K562 (cell line): Measurements from ENCODE around the gene RSPH6A. TPM values are rescaled to one million over a fixed set of nuclear protein-coding genes. Genes with fewer than 3 reads are reported as not detected.

Experiments used
- CEBPB ChIP-seq: fragments of 450-650 bp; IDR thresholded peaks from 2 replicates; pipeline ENCODE4 v1.6.1; 2016; ENCODE audit warnings: missing genetic modification characterization, missing compliant biosample characterization
- CHCHD3 ChIP-seq: fragments of 250-450 bp; sonication (Bioruptor Pico); IDR thresholded peaks from 2 replicates; pipeline ENCODE4 v2.1.2; 2022; ENCODE audit warnings: mild to moderate bottlenecking
- CREB3L1 ChIP-seq: fragments of 450-650 bp; IDR thresholded peaks from 2 replicates; pipeline ENCODE4 v1.6.1; 2014; ENCODE audit warnings: low read depth, mild to moderate bottlenecking, moderate library complexity, borderline replicate concordance
- DMBX1 ChIP-seq: fragments of 250-450 bp; sonication (Bioruptor Pico); IDR thresholded peaks from 2 replicates; pipeline ENCODE4 v1.8.0; 2022; ENCODE audit warnings: inconsistent platforms, mild to moderate bottlenecking, moderate library complexity, borderline replicate concordance
- ETV6 ChIP-seq, 3 experiments: fragments of 150-350 bp in 1 of 3; sonication (generic) in 1 of 3; formaldehyde crosslinking in 1 of 3; IDR thresholded peaks; 2 replicates each; pipeline versions ENCODE4 v1.6.1 to v1.8.0; 2014 to 2022; ENCODE audit warnings: borderline replicate concordance in 2 of 3, low read depth in 2 of 3, antibody characterized with exemption in 1 of 3, low read length in 1 of 3, mild to moderate bottlenecking in 1 of 3, missing genetic modification reagents in 1 of 3
- KDM2B ChIP-seq: fragments of 250-450 bp; sonication (Bioruptor Pico); IDR thresholded peaks from 2 replicates; pipeline ENCODE4 v1.8.0; 2021; ENCODE audit warnings: mild to moderate bottlenecking, moderate library complexity
- MCM3 ChIP-seq: fragments of 450-650 bp; IDR thresholded peaks from 2 replicates; pipeline ENCODE4 v1.6.1; 2016
- MLLT1 ChIP-seq, 2 experiments: fragments of 450-650 bp; IDR thresholded peaks; 2 replicates each; pipeline ENCODE4 v1.6.1; 2016
- NCOA2 ChIP-seq, 2 experiments: fragments of 450-650 bp; IDR thresholded peaks; 2 replicates each; pipeline ENCODE4 v1.6.1; 2018; ENCODE audit warnings: mild to moderate bottlenecking in 2 of 2, moderate library complexity in 1 of 2; ENCODE audit not compliant: partially characterized antibody in 2 of 2
- NFE2 ChIP-seq: IDR thresholded peaks from 2 replicates; pipeline ENCODE4 v1.6.1; 2014; ENCODE audit warnings: antibody characterized with exemption, low read depth
- PHF8 ChIP-seq: fragments of 200-600 bp; sonication (generic); IDR thresholded peaks from 2 replicates; pipeline ENCODE4 v1.6.1; 2012; ENCODE audit warnings: mixed run types, mild to moderate bottlenecking, inconsistent platforms, low read length, moderate library complexity, borderline replicate concordance
- SAFB2 ChIP-seq: fragments of 200-400 bp; formaldehyde crosslinking; IDR thresholded peaks from 2 replicates; pipeline ENCODE4 v1.6.1; 2018; ENCODE audit warnings: borderline replicate concordance, low read length, low read depth, moderate library complexity; ENCODE audit not compliant: severe bottlenecking
- SP1 ChIP-seq: sonication (generic); formaldehyde crosslinking; IDR thresholded peaks from 2 replicates; pipeline ENCODE4 v1.8.1; 2022; ENCODE audit warnings: mild to moderate bottlenecking, missing genetic modification reagents
- SREBF1 ChIP-seq: fragments of 150-350 bp; IDR thresholded peaks from 2 replicates; pipeline ENCODE4 v1.6.1; 2014; ENCODE audit warnings: antibody characterized with exemption, low read depth, low read length, borderline replicate concordance
- SRSF7 ChIP-seq: fragments of 200-400 bp; formaldehyde crosslinking; optimal IDR thresholded peaks from 2 replicates; pipeline ENCODE3; 2017; ENCODE audit warnings: mild to moderate bottlenecking, low read depth, low read length
- STAT6 ChIP-seq: sonication (generic); formaldehyde crosslinking; IDR thresholded peaks from 2 replicates; pipeline ENCODE4 v1.8.1; 2023; ENCODE audit warnings: mild to moderate bottlenecking, missing genetic modification reagents
- ZNF224 ChIP-seq: sonication (generic); formaldehyde crosslinking; IDR thresholded peaks from 2 replicates; pipeline ENCODE4 v1.8.0; 2022; ENCODE audit warnings: mild to moderate bottlenecking, missing genetic modification reagents
- ZNF311 ChIP-seq: fragments of 250-450 bp; sonication (Bioruptor Pico); IDR thresholded peaks from 2 replicates; pipeline ENCODE4 v1.4.0; 2020; ENCODE audit warnings: mild to moderate bottlenecking, moderate library complexity
- ZNF354B ChIP-seq: fragments of 250-450 bp; sonication (Bioruptor Pico); IDR thresholded peaks from 2 replicates; pipeline ENCODE4 v1.4.0; 2020
- ZNF436 ChIP-seq: fragments of 250-450, 450-650 bp; sonication (Bioruptor Pico); formaldehyde crosslinking; IDR thresholded peaks from 2 replicates; pipeline ENCODE4 v1.7.0; 2020; ENCODE audit warnings: mild to moderate bottlenecking
- ZNF512 ChIP-seq: IDR thresholded peaks from 2 replicates; pipeline ENCODE4 v1.6.1; 2016; ENCODE audit warnings: missing genetic modification characterization, missing compliant biosample characterization
- polyA plus RNA-seq, 8 experiments: library from polyadenylated mRNA; depleted of rRNA in 4 of 8; stranded (reverse) in 5 of 8; unstranded in 3 of 8; fragments of >200 nt; fragmentation: Nextera tagmentation in 2 of 8; fragmentation: Illumina TruSeq in 1 of 8; extraction: Ambion mirVana in 2 of 8; extraction: Trizol in 1 of 8; gene quantifications; 2 replicates each; pipeline versions ENCODE4 v1.2.1 to v1.2.3, GENCODE V29; 2011 to 2014; ENCODE audit warnings: inconsistent platforms in 1 of 8, missing spikeins in 1 of 8
- total RNA-seq, 7 experiments: library from RNA; depleted of rRNA in 6 of 7; stranded (reverse); fragments of >200 nt in 6 of 7; fragmentation: Illumina TruSeq in 2 of 7; extraction: Trizol in 2 of 7; gene quantifications; 2 replicates each; pipeline versions ENCODE4 v1.2.1 to v1.2.3, GENCODE V29; 2011 to 2021; ENCODE audit warnings: low replicate concordance in 1 of 7

Gene RSPH6A
- total and polyA plus RNA-seq, 9 of the 15 experiments (the other 6 are each of a cell fraction or from before 2014, with no cell fraction given) = 0.03 to 0.15 (median 0.07) TPM; not detected in 5

GRCh38 chr19:45863840-45864628, 48.9 kb upstream of the RSPH6A start, which contains the start of gene FOXA3 (continued):
- TF ChIP-seq PHF8 (peak; percentile 41; the same call in 1 of the 2 replicates), CHCHD3 (no peak), ZNF512 (tag) (no peak), ZNF224 (CRISPR knock-in tag) (0 out of 2 replicates have a peak, but pooled peaks have one; percentile 33), ZNF354B (CRISPR knock-in tag) (no peak), ZNF311 (CRISPR knock-in tag) (no peak), KDM2B (CRISPR knock-in tag) (no peak), CEBPB (tag) (no peak), ETV6 (IDR thresholded peaks at IDR 0.05; ENCODE audit: borderline replicate concordance in 1 of 2, low read depth in 2 of 2, low read length in 1 of 2) (no peak), ETV6 (CRISPR knock-in tag; IDR thresholded peaks at IDR 0.05; ENCODE audit: borderline replicate concordance) (0 out of 2 replicates have a peak, but pooled peaks have one; percentile 12), NFE2 (no peak), SRSF7 (no peak), ZNF436 (CRISPR knock-in tag) (no peak), STAT6 (no peak), SAFB2 (no peak), DMBX1 (CRISPR knock-in tag) (no peak), SP1 (CRISPR knock-in tag) (no peak), MCM3 (no peak), NCOA2 (IDR thresholded peaks at IDR 0.05; ENCODE audit: partially characterized antibody in 2 of 2) (no peak), CREB3L1 (no peak), SREBF1 (no peak), MLLT1 (IDR thresholded peaks at IDR 0.05) (no peak)
